Measurements from ENCODE around the gene ZNF804A. TPM values are rescaled to one million over a fixed set of nuclear protein-coding genes. Genes with fewer than 3 reads are reported as not detected.

ZNF804A gene
- not detected in 5 replicates for total RNA-seq (2022; extraction: Qiagen RNA extraction)

DNA sequence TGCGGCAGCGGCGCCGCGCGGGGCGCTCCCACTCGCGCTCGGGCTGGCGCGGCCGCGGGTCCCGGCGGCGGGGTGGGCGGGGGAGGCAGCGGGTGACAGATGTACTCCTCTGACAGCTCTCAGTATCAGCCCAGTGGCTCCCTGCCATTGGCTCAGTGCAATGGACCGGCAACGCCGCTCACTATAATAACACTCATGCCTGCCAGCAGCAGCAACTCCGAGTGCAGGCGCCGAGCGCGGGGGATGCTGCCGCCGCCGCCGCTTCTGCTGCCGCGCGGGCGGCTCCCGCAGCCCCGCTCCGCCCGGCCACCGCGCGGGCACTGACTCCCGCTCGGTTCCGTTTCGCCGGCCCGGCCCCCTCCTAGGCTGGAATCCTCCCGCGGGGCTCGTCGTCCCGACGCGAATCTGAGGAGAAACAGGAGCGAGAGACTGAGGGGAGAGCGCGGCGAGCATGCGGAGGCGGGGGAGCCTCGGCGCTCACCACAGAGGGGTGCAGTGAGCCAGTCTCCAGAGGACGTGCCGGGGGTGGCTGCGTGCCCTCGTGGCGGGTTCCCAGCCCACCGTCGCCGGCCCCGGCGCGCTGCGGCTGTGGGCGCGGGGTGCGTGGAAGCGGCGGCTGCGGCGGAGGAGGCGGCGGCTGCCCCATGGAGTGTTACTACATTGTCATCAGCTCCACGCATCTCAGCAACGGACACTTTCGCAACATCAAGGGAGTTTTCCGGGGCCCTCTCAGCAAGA is at the start of gene ZNF804A:
Gene ZNF804A (plus strand): TSS at position 214 of the 738 bp plus-strand sequence. CDS start 431 bp downstream, at position 645.

